Cardiac septum (tissue), 1 donor: ENCODE measurements around the gene OLR1. TPM values are rescaled to one million over a fixed set of nuclear protein-coding genes. Genes with fewer than 3 reads are reported as not detected.

Experiments used
- DNase-seq: peaks from one replicate; pipeline ENCODE4 v3.0.0-alpha.2; 2020; ENCODE audit warnings: low spot score
- intact Hi-C: fragments of 100-400 bp; cut with DNase I; formaldehyde crosslinking; loops from one replicate; pipeline ENCODE4 v1.14.0; 2022
- total RNA-seq: library from RNA; stranded (reverse); fragmentation: NEBNext Ultra II Directional; extraction: Animal tissue kit (Norgen Biotek cat#: 25700); gene quantifications from one replicate; pipeline ENCODE4 v1.2.1, GENCODE V29; 2021
- donor health status: DM: no; HTN: no; CAD: no.

OLR1 gene
- total RNA-seq, 1 donor from 2014 or later: 0.43 TPM

- DNase-seq: no peak
- intact Hi-C loops: no loop called here
Measured at GRCh38 chr12:10160617-10161385, 11.1 kb downstream of the OLR1 start.

DNA sequence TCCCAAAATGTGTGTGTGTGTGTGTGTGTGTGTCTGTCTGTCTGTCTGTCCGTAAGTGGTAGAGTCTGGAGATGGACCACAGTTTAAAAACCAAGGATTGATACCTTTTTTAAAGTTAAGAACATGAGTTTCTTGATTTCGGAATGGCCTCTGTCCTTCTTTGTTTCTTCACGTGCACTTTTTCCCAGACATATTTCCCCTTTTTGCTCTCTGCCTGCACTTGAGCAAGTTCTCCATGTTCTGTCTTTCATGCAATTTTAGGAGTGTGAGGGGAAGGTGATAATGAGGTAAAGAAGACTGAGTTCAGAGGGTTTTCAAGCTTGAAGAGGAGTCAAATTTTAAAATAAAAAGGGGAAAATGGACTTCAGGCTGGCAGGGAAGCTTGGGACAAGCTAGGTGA is 12.7 kb downstream of the OLR1 start:
- intact Hi-C loops: no loop called here
- no peak for DNase-seq

- DNase-seq: no peak
- intact Hi-C loops: no loop called here
Measured at GRCh38 chr12:10158406-10158805, 13.5 kb downstream of the OLR1 start.

DNA sequence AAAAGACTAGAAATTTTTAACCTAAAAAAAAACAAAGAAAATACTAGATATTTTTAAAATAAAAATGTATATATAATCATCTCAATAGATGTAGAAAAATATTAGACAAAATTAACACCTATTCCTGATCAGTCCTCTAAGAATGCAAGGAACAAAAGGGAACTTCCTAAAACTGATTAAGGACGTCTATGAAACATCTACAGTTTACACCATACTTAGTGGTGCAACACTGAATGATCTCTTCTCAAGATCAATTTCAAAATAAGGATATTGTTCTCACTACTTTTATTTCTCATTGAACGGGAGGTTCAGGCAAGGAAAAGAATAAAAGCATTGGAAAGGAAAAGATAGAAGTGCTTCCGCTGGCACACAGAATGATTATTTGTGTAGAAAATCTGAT is 16.0 kb downstream of the OLR1 start:
- intact Hi-C loops: no loop called here
- no peak for DNase-seq

GRCh38 chr12:10154145-10154496 is 17.8 kb downstream of the OLR1 start:
- DNase-seq: no peak
- intact Hi-C loops: loop anchor here (1.0 kb wide), 1 partner anchor 36 kb away; no protein-coding TSS in a partner anchor

DNA sequence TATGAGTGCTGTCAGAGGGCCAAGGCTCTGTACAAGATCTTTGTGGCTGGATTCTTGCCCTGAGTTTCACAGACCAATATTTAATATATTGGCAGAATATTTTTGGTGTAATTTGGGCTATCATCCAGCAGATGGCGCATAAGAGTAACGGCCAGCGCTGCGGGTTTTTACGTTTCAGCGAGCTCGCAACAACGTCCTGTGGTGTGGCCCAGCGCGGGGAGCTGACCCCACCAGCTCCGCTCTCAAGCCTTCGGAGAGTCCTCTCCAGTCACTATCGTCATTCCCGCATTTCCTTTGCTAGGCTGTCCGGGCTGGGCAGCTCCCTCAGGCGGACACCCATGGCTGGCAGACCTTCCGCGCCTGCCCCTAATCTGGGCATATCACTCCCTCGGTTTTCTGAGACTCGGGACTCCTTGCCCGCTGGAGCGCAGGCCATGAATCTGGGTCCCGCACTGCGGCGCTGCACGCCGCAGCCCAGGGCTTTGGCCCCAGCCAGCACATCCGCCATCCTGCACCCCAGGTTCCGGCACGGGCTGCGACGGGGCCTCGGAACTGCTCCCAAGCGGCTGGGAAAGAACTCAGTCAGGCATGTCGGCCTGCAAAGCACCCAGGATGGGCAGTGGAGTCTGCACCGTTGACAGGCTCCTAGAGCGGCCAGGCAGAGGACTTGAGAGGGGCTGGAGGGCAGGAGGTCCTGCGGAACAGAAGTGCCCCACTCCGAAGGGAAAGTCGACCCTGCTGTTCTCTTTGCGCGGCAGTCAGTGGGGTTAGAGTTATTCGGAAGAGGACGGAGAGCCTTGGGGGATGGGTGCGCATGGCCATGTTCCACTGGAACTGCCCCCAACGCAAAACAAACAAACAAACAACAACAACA is 18.4 kb downstream of the OLR1 start:
- intact Hi-C loops: loop anchor here (1.0 kb wide), 2 partner anchors 37 to 59 kb away; partner anchors contain the start of gene GABARAPL1
- peak; percentile 90 for DNase-seq

- no peak for DNase-seq
Measured at GRCh38 chr12:10151621-10152020, 20.3 kb downstream of the OLR1 start.

GRCh38 chr12:10147714-10148403 is 24.1 kb downstream of the OLR1 start:
- intact Hi-C loops: no loop called here
- DNase-seq: no peak

More at GRCh38 chr12:10151621-10152020, 20.3 kb downstream of the OLR1 start:
- intact Hi-C loops: no loop called here

- intact Hi-C loops: loop anchor here (5.0 kb wide), 1 partner anchor 111 kb away; the partner anchor contains the start of gene CLEC9A
- no peak for DNase-seq
Measured at GRCh38 chr12:10142976-10143589, 28.8 kb downstream of the OLR1 start.

DNA sequence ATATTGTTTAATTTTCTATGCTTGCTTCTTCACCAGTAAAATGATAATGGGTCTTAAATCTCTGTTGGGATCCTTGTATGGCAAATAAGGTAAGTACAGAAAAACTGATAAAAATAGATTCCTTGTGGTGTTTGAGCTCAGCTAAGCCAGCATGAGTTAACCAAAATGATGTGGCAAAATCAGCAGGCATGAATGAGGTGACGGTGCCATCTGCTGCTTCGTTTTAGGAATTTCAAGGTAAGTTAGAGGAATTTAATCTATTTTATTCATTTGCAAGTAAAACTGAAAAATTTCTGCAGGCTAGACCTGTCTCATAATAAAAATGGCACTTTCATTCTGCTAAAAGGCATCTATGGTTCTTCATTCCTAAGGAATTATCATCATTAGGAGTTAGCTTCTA is 31.9 kb downstream of the OLR1 start:
- DNase-seq: no peak
- intact Hi-C loops: loop anchor here (5.0 kb wide), 1 partner anchor 108 kb away; the partner anchor contains the start of gene CLEC9A

DNA sequence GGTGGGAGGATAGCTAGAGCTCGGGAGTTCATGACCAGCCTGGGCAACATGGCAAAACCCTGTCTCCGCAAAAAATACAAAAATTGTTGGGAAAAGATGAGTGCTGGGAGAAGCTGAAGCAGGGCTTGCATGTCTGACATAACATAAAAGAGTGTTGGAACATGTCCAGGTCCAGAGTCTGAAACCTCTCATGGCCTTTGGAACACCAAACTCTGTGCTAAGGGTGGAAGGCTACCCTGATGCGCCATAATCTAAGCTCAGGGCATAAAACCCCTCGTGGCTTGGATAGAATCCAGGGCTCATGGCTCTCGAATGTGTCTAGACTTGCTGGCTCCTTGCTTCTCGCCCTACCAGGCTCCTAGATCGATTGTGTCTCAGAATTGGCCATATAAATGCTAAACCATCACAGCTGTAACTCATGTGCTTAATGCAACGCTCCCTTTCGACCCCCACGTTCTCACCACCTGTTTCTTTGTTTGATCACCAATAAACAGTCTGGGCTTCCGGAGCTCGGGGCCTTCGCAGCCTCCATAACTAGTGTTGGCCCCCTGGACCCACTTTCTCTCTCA is 35.2 kb downstream of the OLR1 start:
- intact Hi-C loops: no loop called here
- DNase-seq: no peak

DNA sequence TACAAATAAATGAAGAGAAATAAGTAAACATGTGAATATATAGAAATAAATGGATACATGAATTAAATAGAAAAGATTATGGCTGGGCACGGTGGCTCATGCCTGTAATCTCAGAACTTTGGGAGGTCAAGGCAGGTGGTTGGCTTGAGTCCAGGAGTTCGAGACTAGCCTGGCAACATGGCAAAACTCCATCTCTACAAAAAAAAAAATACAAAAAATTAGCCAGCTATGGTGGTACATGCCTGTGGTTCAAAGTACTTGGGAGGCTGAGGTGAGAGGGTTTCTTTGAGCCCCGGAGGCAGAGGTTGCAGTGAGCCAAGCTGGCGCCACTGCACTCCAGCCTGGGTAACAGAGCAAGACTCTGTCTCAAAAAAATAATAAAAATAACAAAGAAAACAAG is 36.8 kb downstream of the OLR1 start:
- intact Hi-C loops: no loop called here
- no peak for DNase-seq

DNA sequence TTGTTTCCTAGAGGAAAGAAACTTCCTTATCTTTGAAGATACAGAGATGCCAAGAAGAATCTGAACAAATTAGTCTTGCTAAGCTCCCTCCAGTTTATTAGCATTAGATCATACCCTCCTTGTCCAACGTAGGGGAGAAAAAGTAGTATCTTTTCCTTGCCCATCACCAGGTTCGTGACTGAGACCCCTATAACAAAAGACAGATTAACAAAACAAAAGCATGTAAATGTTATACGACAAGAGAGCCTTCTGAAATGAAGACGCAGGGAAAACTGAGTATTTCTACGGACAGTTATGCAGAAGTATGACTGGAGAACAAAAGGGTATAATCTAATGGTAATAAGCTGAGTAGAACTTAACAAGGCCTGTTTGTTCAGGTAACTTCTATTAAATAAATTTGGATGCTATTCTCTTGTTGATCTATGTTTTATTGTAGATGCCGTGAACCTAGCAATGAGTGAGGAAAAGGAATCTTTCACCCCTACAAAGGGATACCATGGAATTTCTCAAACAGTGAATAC is 39.0 kb downstream of the OLR1 start:
- intact Hi-C loops: no loop called here

GRCh38 chr12:10131111-10131690 is 40.7 kb downstream of the OLR1 start:
- DNase-seq: no peak
- intact Hi-C loops: no loop called here

More for the DNA sequence above, 39.0 kb downstream of the OLR1 start:
- DNase-seq: no peak

GRCh38 chr12:10130042-10130441 is 41.9 kb downstream of the OLR1 start, which contains the start of gene CLEC7A:
Gene CLEC7A, minus strand, starts transcription at chr12:10130199. Its CDS starts 117 bp downstream, at chr12:10130082.
- no peak for DNase-seq
- intact Hi-C loops: no loop called here

GRCh38 chr12:10128687-10129086 is 43.2 kb downstream of the OLR1 start:
- intact Hi-C loops: no loop called here
- DNase-seq: no peak

- no peak for DNase-seq
- intact Hi-C loops: no loop called here
Measured at GRCh38 chr12:10126413-10126812, 45.5 kb downstream of the OLR1 start.

GRCh38 chr12:10122689-10123088 is 49.2 kb downstream of the OLR1 start:
- intact Hi-C loops: no loop called here
- no peak for DNase-seq

DNA sequence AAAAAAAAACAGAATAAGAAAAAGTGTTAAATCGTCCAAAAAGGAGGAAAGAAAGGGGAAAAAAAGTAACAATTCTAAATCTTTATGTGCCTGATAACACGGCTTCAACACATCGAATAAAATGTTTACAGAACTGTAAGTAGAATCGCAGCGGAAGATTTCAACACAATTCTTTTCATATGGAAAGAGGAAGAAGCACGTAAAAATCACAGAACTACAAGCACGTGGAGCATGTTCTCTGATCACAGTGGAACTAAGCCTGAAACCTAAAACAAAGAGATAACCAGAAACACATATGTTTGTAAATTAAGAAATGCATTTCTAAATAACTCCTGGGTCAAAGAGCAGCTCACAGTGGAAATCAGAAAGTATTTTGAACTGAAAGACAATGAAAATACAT is 50.7 kb downstream of the OLR1 start:
- intact Hi-C loops: no loop called here
- no peak for DNase-seq
